HepG2 (cell line): Measurements from ENCODE around the gene LDHAL6B. TPM values are rescaled to one million over a fixed set of nuclear protein-coding genes. Genes with fewer than 3 reads are reported as not detected.

ENCODE experiments used
- ATAC-seq: fragments of 200-7000 bp; cut with Tn5 transposase; 3 replicates; pipeline ENCODE4 v1.9.1; 2020; ENCODE audit warnings: mild to moderate bottlenecking, moderate library complexity
- BruUV-seq: library from RNA; stranded (reverse); fragments of 400-500 nt; replicated peaks from 2 replicates; lab custom pipeline; 2021; lab: Mats Ljungman, UMichigan
- CTCF ChIA-PET: fragments of 300-600 bp; formaldehyde crosslinking; extraction: SDS; loops from one replicate; lab custom pipeline; 2021; ENCODE audit warnings: low total read pairs, inconsistent platforms, low intra/inter-chr PET ratio; lab: Yijun Ruan, JAX
- POLR2A ChIA-PET: fragments of 350-600 bp; sonication (Branson Sonifier 250); formaldehyde crosslinking; loops from one replicate; lab custom pipeline; 2020; ENCODE audit warnings: antibody characterized with exemption, inconsistent platforms; lab: Yijun Ruan, JAX
- DNase-seq: peaks from one replicate; pipeline ENCODE4 v3.0.0-alpha.2; 2015; ENCODE audit warnings: low spot score
- FAIRE-seq: peaks from 3 replicates; lab custom pipeline; 2011; peaks lifted over from hg19 to GRCh38; lab: Jason Lieb, UNC
- H2AFZ ChIP-seq: one replicate; pipeline ENCODE4 v1.6.1; 2011; ENCODE audit warnings: low read length, inconsistent platforms
- H3K27ac ChIP-seq: fragments of 300-600 bp; 3 replicates; pipeline ENCODE4 v1.8.0; 2011; ENCODE audit warnings: mixed run types, mild to moderate bottlenecking, mixed read lengths, low read length, inconsistent platforms; ENCODE audit not compliant: insufficient read depth; ENCODE audit errors: extremely low read length
- H3K27me3 ChIP-seq, 2 experiments: fragments of 200-600 bp in 1 of 2; 2 replicates in 1 of 2; 3 replicates in 1 of 2; pipeline versions ENCODE4 v1.6.0 to v1.8.0; 2011; ENCODE audit warnings: low read length in 2 of 2, mild to moderate bottlenecking in 2 of 2, moderate library complexity in 2 of 2, inconsistent platforms in 1 of 2; ENCODE audit not compliant: insufficient read depth in 2 of 2, control insufficient read depth in 1 of 2
- H3K36me3 ChIP-seq, 2 experiments: fragments of 200-600 bp in 1 of 2; replicated peaks in 1 of 2; 2 replicates in 1 of 2; 3 replicates in 1 of 2; pipeline versions ENCODE4 v1.5.1 to v1.8.0; 2011; ENCODE audit warnings: low read length in 2 of 2, inconsistent platforms in 1 of 2; ENCODE audit not compliant: insufficient read depth in 2 of 2, control insufficient read depth in 1 of 2
- H3K4me1 ChIP-seq: 2 replicates; pipeline ENCODE4 v1.5.1; 2012; ENCODE audit warnings: low read length, inconsistent platforms; ENCODE audit not compliant: insufficient read depth
- H3K4me2 ChIP-seq: 2 replicates; pipeline ENCODE4 v1.6.0; 2011; ENCODE audit warnings: low read depth, low read length, inconsistent platforms
- H3K4me3 ChIP-seq, 3 experiments: fragments of 200-600 bp in 1 of 3; sonication (generic), shearing (Covaris generic) in 1 of 3; replicated peaks in 1 of 3; 2 replicates each; pipeline ENCODE4 v1.5.1; 2011 to 2016; ENCODE audit warnings: low read length in 3 of 3, inconsistent platforms in 2 of 3, low read depth in 2 of 3, mild to moderate bottlenecking in 2 of 3, control low read depth in 1 of 3, mixed read lengths in 1 of 3; ENCODE audit not compliant: insufficient read depth in 1 of 3
- H3K79me2 ChIP-seq: one replicate; pipeline ENCODE4 v1.6.1; 2011; ENCODE audit warnings: low read length, inconsistent platforms; ENCODE audit not compliant: insufficient read depth
- H3K9ac ChIP-seq: 2 replicates; pipeline ENCODE4 v1.6.0; 2011; ENCODE audit warnings: mild to moderate bottlenecking, low read depth, low read length, inconsistent platforms; ENCODE audit not compliant: insufficient read depth
- H3K9me3 ChIP-seq: 2 replicates; pipeline ENCODE4 v1.5.1; 2012; ENCODE audit warnings: mild to moderate bottlenecking, low read length
- H4K20me1 ChIP-seq: 2 replicates; pipeline ENCODE4 v1.6.0; 2011; ENCODE audit warnings: inconsistent platforms, mild to moderate bottlenecking, low read length, moderate library complexity; ENCODE audit not compliant: insufficient read depth
- ATF7-NPFF ChIP-seq: sonication (generic); formaldehyde crosslinking; IDR thresholded peaks from 2 replicates; pipeline ENCODE4 v1.8.1; 2023; ENCODE audit warnings: mild to moderate bottlenecking, low read depth, missing genetic modification reagents, moderate library complexity
- MATR3 ChIP-seq: sonication (generic); formaldehyde crosslinking; IDR thresholded peaks from 2 replicates; pipeline ENCODE4 v1.4.0; 2020; ENCODE audit warnings: missing genetic modification reagents
- PHF8 ChIP-seq: sonication (generic); formaldehyde crosslinking; IDR thresholded peaks from 2 replicates; pipeline ENCODE4 v1.5.0; 2020; ENCODE audit warnings: missing genetic modification reagents
- SAFB2 ChIP-seq: sonication (generic); formaldehyde crosslinking; IDR thresholded peaks from 2 replicates; pipeline ENCODE4 v1.5.1; 2020; ENCODE audit warnings: missing genetic modification reagents, low read depth, mild to moderate bottlenecking, borderline replicate concordance
- SKI ChIP-seq: fragments of 450-650 bp; IDR thresholded peaks from one replicate; pipeline ENCODE4 v1.6.1; 2018; ENCODE audit warnings: mild to moderate bottlenecking; ENCODE audit not compliant: partially characterized antibody
- SPEN ChIP-seq: sonication (generic); formaldehyde crosslinking; IDR thresholded peaks from 2 replicates; pipeline ENCODE4 v1.5.1; 2020; ENCODE audit warnings: low read depth, mild to moderate bottlenecking, missing genetic modification reagents
- TRIM22 ChIP-seq: fragments of 450-650 bp; IDR thresholded peaks from 2 replicates; pipeline ENCODE4 v1.6.1; 2017
- XRCC5 ChIP-seq: fragments of 200-400 bp; formaldehyde crosslinking; optimal IDR thresholded peaks from 2 replicates; pipeline ENCODE3; 2017; ENCODE audit warnings: mild to moderate bottlenecking, low read length
- ZBTB37 ChIP-seq: sonication (generic); formaldehyde crosslinking; IDR thresholded peaks from 2 replicates; pipeline ENCODE4 v1.4.0; 2020; ENCODE audit warnings: mild to moderate bottlenecking, missing genetic modification reagents
- ZNF10 ChIP-seq: sonication (generic); formaldehyde crosslinking; IDR thresholded peaks from 2 replicates; pipeline ENCODE4 v1.4.0; 2020; ENCODE audit warnings: mild to moderate bottlenecking, low read depth, missing genetic modification reagents, borderline replicate concordance
- ZNF33B ChIP-seq: sonication (generic); formaldehyde crosslinking; IDR thresholded peaks from 2 replicates; pipeline ENCODE4 v1.5.1; 2020; ENCODE audit warnings: mild to moderate bottlenecking, missing genetic modification reagents
- ZNF44 ChIP-seq: sonication (generic); formaldehyde crosslinking; IDR thresholded peaks from 2 replicates; pipeline ENCODE4 v1.5.1; 2020; ENCODE audit warnings: mild to moderate bottlenecking, missing genetic modification reagents
- ZNF589 ChIP-seq: sonication (generic); formaldehyde crosslinking; conservative IDR thresholded peaks from 2 replicates; pipeline ENCODE4 v1.8.0; 2022; ENCODE audit warnings: mild to moderate bottlenecking, moderate library complexity, missing genetic modification reagents
- WGBS: methylation state at CpG from one replicate; pipeline ENCODE4 v1.1.6; 2017; ENCODE audit warnings: low lambda C conversion rate; 5-methylcytosine and 5-hydroxymethylcytosine counted together
- in situ Hi-C: cut with HindIII; loops from 2 replicates; pipeline ENCODE4 v1.10.0; 2017; ENCODE audit warnings: low pct_unique_long_range_greater_than_20kb; ENCODE audit not compliant: extremely low pct_ligation_motif_present
- intact Hi-C: fragments of 100-400 bp; cut with micrococcal nuclease; formaldehyde crosslinking; loops from one replicate; pipeline ENCODE4 v1.10.0; 2022; ENCODE audit not compliant: unreplicated experiment
- polyA plus RNA-seq, 8 experiments: library from polyadenylated mRNA; depleted of rRNA in 3 of 8; stranded (reverse) in 7 of 8; unstranded in 1 of 8; fragments of >200 nt; fragmentation: Illumina TruSeq in 4 of 8; extraction: Trizol in 4 of 8; gene quantifications; 2 replicates each; pipeline versions ENCODE4 v1.2.1 to v1.2.3, GENCODE V29; 2011 to 2016; ENCODE audit warnings: low read depth in 4 of 8, missing spikeins in 1 of 8, mixed read lengths in 1 of 8; ENCODE audit not compliant: insufficient read depth in 1 of 8
- total RNA-seq, 5 experiments: library from RNA; depleted of rRNA; stranded (reverse); fragments of >200 nt; fragmentation: Illumina TruSeq; extraction: Trizol; gene quantifications; 2 replicates each; pipeline ENCODE4 v1.2.3, GENCODE V29; 2016; ENCODE audit warnings: low read depth in 1 of 5
- TF ChIP-seq, protein P1 (sequence below): sonication (generic); formaldehyde crosslinking; IDR thresholded peaks from 2 replicates; pipeline ENCODE4 v1.8.1; 2023; ENCODE audit warnings: mild to moderate bottlenecking, moderate library complexity, missing genetic modification reagents

Gene LDHAL6B
- total and polyA plus RNA-seq, 2 of the 13 experiments (the other 11 are each of a cell fraction or from before 2014, with no cell fraction given) = not detected

- ChIA-PET POLR2A (no interaction called here), CTCF (no interaction called here)
- H2AFZ ChIP-seq = no peak overlapping the region
- ATAC-seq = no peak
- H3K4me2 ChIP-seq = no peak overlapping the region
- FAIRE-seq = no peak
- H3K9ac ChIP-seq = no peak overlapping the region
- no peaks in the 10 kb centered on the region for H3K27me3 ChIP-seq
- H4K20me1 ChIP-seq = no peaks in the 10 kb centered on the region
- H3K4me3 ChIP-seq = no peak overlapping the region
- no peak overlapping the region for H3K27ac ChIP-seq
- 92% methylated on average over 3 of the region's 3 CpGs for WGBS
- BruUV-seq = no TSS peak
- H3K4me1 ChIP-seq = peaks cover 52% of the 10 kb centered on the region
- no peaks in the 10 kb centered on the region for H3K79me2 ChIP-seq
- TF ChIP-seq SKI (no peak), ZBTB37 (CRISPR knock-in tag) (no peak), SAFB2 (CRISPR knock-in tag) (no peak), ATF7-NPFF (CRISPR knock-in tag) (no peak), ZNF33B (CRISPR knock-in tag) (no peak), ZNF44 (CRISPR knock-in tag) (no peak), ZNF589 (CRISPR knock-in tag) (no peak), SPEN (CRISPR knock-in tag) (no peak), MATR3 (CRISPR knock-in tag) (no peak), PHF8 (CRISPR knock-in tag) (no peak), XRCC5 (no peak), TRIM22 (no peak), ZNF10 (CRISPR knock-in tag) (no peak)
- TF ChIP-seq, protein P1, sequence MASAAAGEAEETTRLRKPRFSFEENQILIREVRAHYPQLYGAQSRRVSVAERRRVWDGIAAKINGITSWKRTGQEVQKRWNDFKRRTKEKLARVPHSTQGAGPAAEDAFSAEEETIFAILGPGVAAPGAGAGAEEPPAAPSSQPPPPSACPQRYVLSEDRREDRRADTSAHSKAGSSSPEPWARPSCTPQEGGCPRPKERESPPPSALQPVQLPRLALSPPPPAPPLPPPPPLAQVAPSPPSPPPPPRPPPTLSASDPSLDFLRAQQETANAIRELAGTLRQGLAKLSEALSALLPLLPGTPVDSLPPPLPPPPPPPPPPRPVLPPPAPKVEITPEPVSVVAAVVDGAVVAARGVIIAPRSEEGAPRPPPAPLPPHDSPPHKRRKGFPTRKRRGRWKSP (CRISPR knock-in tag) = no peak
- intact Hi-C loops (no loop called here), in situ Hi-C loops (loop anchor here (5.0 to 10.0 kb wide), 2 partner anchors 246 to 323 kb away; no protein-coding TSS in a partner anchor)
- H3K36me3 ChIP-seq = peaks cover 6 to 9% of the 10 kb centered on the region in 2 experiments; a peak in 4 of 5 replicates
- DNase-seq = no peak
- H3K9me3 ChIP-seq = no peaks in the 10 kb centered on the region
These were observed 37.4 kb upstream of the LDHAL6B start for GRCh38 chr15:59169251-59169708.
